Measurements from ENCODE around the gene FAM76A.
"Not testable (repeated sequence)": the region's sequence is repeated elsewhere in the genome, so short reads cannot be mapped to it uniquely, and the experiment has no call there.

Gene FAM76A

DNA sequence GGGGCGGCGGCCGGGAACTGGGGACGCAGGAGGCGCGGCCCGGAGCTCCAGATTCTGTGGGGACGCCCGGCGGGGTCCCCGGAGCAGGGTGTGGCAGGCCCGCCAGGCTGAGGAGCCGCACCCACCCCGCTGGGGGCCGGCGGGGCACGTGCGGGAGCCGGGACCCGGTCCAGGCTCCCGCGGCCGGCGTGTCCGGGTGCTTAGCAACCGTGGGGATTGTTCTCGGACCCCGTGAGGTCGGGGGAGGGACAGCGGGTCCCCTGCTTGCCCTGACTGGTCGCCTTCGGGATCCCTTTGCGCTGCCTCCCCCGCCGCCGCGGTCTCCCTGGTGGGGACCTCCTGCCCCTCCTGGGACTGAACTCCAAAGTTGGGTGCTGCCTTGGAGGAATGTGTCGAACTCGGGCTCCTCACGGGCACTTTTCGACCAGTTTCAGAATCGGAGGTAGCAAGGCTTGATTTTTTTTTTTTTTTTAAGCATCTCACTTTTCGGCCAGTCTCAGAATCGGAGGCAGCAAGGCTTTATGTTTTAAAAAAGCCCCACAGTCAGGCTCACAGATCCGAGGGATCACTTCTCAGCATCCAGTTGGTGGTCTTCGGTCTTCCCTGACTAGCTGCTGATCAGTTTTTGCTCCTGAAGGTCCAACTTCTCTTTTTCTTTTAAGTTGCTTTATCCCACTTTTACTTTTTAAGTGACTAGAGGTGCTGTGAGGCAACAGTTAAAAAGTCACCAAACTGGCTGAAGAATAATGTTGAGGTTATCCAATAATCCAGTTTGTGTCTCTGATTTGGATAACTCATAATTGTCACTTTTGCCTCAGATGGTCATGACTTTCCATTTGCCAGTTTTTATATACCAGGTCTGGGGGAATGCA is 648 bp downstream of the FAM76A start:
- FAIRE-seq, result no peak

- FAIRE-seq, result no peak
These were observed 1.4 kb downstream of the FAM76A start for GRCh38 chr1:27727126-27727525.

DNA sequence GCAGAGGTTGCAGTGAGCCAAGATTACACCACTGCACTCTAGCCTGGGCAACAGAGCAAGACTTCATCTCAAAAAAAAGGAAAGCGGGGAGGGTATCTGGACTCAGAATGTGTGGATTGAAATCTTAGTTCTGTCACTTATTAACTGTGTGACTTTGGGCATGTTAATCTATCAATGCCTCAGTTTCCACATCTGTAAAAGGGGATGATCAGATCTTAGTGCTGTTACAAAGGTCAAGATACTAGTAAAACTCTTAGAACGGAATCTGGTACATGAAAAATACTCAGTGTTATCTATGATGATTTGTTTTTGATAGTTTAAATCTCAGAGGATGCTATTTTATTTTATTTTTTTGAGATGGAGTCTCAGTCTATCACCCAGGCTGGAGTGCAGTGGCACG is 10.5 kb downstream of the FAM76A start:
- FAIRE-seq, result no peak

DNA sequence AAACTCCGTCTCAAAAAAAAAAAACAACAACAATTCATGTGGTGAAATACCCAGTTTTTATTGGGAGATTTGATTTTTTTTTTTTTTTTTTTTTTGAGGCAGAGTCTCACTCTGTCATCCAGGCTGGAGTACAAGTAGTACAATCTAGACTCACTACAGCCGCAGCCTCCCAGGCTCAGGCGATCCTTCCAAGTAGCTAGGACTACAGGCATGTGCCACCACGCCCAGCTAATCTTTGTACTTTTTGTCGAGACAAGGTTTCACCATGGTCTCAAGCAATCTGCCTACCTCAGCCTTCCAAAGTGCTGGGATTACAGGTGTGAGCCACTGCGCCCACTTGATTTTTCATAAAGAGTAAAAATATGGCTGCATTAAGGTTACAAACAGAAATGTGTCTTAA is 15.4 kb downstream of the FAM76A start:
- no peak for FAIRE-seq

DNA sequence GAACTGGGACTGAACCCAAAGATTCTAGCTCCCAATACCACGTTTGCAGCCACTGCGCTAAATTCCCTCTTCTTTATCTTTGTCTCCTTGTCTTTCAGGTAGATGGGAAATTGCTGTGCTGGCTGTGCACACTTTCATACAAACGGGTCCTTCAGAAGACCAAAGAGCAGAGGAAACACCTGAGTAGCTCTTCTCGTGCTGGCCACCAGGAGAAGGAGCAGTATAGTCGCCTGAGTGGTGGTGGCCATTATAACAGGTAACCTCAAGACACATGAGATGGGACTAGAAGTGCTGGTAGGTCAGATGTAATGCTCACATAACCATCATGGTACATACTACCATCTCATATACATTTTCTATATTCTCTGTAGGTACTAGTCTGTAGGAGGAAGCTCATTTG is 18.8 kb downstream of the FAM76A start:
- no peak for FAIRE-seq

DNA sequence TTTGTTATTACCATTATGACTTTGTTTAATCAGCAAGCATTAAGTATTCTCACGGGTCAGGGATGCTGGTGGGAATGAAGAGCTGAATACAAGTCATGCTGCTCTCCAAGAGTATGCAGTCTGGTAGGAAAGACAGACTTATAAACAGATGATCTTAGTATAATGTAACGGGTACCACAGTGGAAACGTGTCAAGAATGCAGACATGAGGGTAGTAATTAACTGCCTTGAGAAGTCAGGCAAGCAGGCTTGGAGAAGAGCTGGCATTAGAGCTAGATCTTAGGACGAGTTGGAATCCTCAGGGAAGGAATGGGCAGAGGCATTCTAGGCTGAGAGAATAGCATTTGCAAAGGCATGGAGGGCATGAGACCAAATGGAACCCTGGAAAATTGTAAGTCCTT is 19.7 kb downstream of the FAM76A start:
- FAIRE-seq, result no peak

DNA sequence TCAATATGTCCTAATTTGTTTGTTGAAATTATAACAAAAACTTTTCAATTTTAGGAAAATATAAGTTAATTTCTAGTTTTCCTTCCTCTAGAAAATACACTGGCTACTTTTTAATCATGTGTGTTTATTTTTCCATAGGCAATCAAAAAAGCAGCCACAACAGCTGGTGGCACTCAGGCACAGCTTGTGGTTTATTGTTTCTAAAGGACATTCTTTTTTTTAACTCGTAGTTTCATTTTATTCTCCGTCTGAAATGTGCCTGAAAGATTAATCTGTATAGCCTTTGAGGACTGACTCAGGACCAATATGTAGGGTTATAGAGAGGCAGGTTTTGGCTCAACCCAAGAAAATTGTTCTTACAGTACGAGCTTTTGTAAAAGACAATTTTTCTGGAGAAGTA is 26.6 kb downstream of the FAM76A start:
- FAIRE-seq, result no peak

GRCh38 chr1:27755286-27755685 is 29.5 kb downstream of the FAM76A start:
- FAIRE-seq, result no peak

- FAIRE-seq, result no peak
These were observed 30.1 kb downstream of the FAM76A start for GRCh38 chr1:27755865-27756264.

DNA sequence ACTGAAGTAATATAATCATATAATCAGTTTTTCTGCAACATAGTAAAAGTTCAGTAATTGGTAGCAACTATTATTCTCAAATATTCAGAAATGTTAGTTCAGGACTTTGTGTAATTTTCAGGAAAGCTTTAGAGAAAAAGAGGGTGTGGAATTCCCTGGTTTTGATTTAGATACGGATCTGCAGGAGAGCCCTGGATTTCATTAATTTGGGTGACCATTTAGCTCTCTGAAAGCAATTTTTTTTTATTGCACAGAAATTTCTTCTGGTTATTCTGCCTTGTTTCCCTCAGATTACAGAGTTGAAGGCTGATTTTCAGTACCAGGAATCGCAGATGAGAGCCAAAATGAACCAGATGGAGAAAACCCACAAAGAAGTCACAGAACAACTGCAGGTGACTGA is 33.5 kb downstream of the FAM76A start:
- no peak for FAIRE-seq

DNA sequence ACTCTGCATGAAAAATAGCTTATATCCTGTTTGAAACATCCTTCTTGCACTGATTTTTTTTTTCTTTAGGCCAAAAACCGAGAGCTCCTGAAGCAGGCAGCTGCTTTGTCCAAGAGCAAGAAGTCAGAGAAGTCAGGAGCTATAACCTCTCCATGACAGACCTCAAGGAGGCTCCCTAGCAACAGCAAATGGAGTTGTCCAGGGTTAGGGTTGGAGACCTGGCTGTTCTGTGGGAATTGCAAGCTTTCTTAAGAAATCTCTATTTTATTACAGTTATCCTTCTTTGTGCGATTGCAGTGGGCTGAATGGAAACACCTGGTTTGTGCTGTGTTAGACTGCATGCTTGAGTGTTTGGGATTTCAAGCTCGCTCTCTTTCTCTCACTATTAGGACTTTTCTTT is 34.7 kb downstream of the FAM76A start:
- FAIRE-seq, result no peak

DNA sequence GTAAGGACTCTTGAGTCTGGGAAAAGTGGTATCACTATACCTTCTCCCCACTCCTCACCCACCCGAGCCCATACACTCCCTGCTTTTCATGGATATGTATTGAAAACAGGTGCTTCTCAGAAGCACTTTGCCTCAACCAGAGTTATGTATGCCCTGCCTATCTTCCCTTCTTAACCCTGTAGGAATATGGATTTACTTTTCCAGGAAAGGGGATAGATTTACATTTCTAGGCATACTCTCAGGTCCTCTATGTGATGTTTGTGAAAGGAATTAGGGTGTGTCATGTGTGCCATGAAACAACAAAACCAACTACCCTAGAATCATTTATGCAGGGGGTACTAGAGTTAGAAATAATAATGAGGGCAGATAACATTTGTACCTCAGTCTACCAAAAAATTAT is 36.3 kb downstream of the FAM76A start:
- no peak for FAIRE-seq

- FAIRE-seq, result no peak
These were observed 37.6 kb downstream of the FAM76A start for GRCh38 chr1:27763358-27763757.

DNA sequence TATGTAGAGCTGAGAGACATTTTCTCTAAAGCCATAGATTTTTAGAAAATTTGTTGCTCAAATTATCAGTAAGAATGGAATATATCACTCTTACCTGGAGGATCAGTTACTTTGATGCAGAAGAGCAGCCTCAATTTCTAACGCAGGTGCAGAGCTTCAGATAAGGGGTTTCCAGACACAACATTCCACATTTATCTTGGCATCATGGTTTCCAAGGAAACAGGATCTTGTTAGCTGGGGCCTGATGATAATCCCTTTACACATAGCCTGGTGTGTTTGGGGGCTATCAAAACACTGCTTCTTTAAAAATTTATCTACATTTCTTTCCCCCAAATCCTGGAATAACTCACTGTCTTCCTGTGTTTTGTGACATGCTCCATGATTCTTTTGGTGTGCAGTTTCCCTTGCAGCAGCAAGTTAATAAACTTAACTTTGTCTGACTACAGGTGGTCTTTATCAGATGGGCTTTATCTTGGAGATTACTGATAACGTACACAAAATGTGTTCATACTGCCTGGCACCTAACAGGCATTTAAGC is 44.6 kb downstream of the FAM76A start:
- FAIRE-seq, result no peak

- no peak for FAIRE-seq
These were observed 46.5 kb downstream of the FAM76A start for GRCh38 chr1:27772036-27772931.

- FAIRE-seq, result peak; percentile 91
These were observed 47.4 kb downstream of the FAM76A start, which contains the start of gene STX12 for GRCh38 chr1:27772932-27773825. TSS of gene STX12 (plus strand) at chr1:27773219. CDS start at chr1:27773308, 89 bp downstream.

DNA sequence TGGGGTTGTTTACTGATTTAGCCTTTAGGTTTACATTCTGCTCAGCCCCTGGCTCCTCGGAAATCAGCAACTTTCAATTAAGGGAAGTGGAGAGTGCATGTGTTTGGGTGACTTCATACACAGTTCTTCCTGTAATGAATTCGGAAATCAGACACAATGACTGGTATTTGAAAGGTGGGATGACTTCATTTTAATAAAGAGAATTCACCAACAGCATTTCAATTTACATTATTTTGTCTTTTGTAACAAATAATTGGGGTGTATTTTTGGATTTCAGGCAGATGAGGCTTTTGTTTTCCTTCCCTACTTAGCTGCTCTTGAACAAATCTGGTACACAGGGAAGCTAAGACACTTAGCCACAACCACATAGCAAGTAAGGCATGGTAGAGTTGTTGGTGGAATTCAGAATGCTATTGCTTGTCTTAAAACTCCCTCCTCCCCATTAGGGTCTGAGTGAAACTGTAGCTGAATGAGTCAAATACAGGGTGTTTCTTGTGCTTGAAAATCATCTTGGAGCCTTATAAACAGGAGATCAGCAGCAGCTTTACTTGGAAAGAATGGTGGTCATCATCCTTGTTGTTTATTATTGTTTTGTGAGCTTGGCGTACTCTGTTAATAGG is 48.2 kb downstream of the FAM76A start:
- FAIRE-seq, result no peak

- no peak for FAIRE-seq
These were observed 48.9 kb downstream of the FAM76A start for GRCh38 chr1:27774654-27775053.

DNA sequence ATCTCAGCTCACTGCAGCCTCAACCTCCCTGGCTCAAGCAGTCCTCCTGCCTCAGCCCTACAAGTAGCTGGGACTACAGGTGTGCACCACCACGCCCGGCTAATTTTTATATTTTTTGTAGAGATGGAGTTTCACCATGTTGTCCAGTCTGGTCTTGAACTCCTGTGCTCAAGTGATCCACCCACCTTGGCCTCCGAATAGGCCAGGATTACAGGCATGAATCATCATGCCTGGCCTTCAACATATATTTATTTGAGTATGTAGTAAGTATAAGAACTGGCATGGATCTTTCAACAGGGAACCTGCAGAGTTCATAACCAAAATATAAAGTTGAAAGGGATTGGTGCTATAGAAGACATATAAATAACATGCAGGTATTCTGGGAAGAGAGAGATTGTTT is 49.6 kb downstream of the FAM76A start:
- FAIRE-seq, result not testable (repeated sequence)

DNA sequence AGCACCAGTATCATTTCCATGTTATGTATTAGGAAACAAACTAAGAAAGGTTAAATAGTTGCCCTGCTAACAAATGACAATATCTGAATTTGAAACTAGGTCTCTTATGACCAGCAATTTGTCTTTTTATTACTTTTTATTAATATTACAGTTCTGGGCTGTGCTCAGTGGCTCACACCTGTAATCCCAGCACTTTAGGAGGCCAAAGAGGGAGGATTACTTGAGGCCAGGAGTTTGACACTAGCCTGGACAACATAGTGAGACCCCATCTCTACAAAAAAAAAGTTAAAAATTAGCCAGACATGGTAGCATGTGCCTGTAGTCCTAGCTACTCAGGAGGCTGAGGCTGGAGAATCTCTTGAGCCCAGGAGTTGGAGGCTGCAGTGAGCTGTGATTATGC is 50.5 kb downstream of the FAM76A start:
- not testable (repeated sequence) for FAIRE-seq

DNA sequence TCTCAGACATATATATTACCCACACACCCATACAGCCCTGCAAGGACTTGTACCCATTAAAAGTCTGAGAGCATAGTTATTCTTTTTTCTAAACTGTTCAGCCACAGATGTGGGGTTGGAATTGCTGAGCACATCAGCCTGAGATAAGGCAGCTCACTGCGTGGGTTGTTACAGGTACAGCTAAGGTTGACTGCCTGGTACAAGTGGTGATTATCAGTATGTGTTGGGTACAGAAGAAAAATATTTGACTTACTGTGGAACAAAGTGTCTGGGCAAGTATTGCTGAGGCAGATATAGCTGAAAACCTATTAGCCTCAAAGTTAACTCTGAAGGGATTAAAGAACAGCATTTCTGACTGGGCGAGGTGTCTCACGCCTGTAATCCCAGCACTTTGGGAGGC is 52.3 kb downstream of the FAM76A start:
- FAIRE-seq, result no peak

- FAIRE-seq, result no peak
These were observed 53.4 kb downstream of the FAM76A start for GRCh38 chr1:27779122-27779521.
